ENCODE data around the gene COX14. TPM values are rescaled to one million over a fixed set of nuclear protein-coding genes. Genes with fewer than 3 reads are reported as not detected.

COX14 gene
- total and polyA plus RNA-seq, 10 of the 15 experiments (the other 5 are each of a cell fraction or from before 2014, with no cell fraction given): 44.6 to 361 (median 120) TPM

- TF ChIP-seq MYC (IDR thresholded peaks at IDR 0.05; ENCODE audit: insufficient read depth, insufficient read length, insufficient replicate concordance, low read length, severe bottlenecking): peak; percentile 71
- no peak for TF ChIP-seq KAT2A (conservative IDR thresholded peaks at IDR 0.05; ENCODE audit: control insufficient read depth, low read depth, low read length)
- 0 out of 2 replicates have a peak, but pooled peaks have one; percentile 14 for TF ChIP-seq SREBF2 (IDR thresholded peaks at IDR 0.05; ENCODE audit: low read length)
- TF ChIP-seq CEBPB (IDR thresholded peaks at IDR 0.05; ENCODE audit: borderline replicate concordance in 1 of 2, low read depth in 2 of 2, low read length in 2 of 2): peak in 1 of 2 experiments; percentile 95; a peak in 1 of 4 replicates
- TF ChIP-seq NKRF (conservative IDR thresholded peaks at IDR 0.05): peak; percentile 98
- TF ChIP-seq SMC3 (IDR thresholded peaks at IDR 0.05; ENCODE audit: borderline replicate concordance, low read length): 0 out of 2 replicates have a peak, but pooled peaks have one; percentile 12
- peak; percentile 49; the same call in 1 of the 2 replicates for TF ChIP-seq CBFB (IDR thresholded peaks at IDR 0.05; ENCODE audit: low read depth)
- no peak for TF ChIP-seq EZH2 (IDR thresholded peaks at IDR 0.05; ENCODE audit: borderline replicate concordance, control insufficient read depth, low read depth, low read length)
- no peak for TF ChIP-seq JUNB (IDR thresholded peaks at IDR 0.05)
- TF ChIP-seq FOS (IDR thresholded peaks at IDR 0.05; ENCODE audit: borderline replicate concordance, extremely low read depth, insufficient read length): peak; percentile 36
- TF ChIP-seq CHD1 (IDR thresholded peaks at IDR 0.05; ENCODE audit: low read depth, low read length): no peak
- peak; percentile 92 for TF ChIP-seq GABPA (IDR thresholded peaks at IDR 0.05; ENCODE audit: low read depth)
- TF ChIP-seq, protein P1, sequence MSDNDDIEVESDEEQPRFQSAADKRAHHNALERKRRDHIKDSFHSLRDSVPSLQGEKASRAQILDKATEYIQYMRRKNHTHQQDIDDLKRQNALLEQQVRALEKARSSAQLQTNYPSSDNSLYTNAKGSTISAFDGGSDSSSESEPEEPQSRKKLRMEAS (IDR thresholded peaks at IDR 0.05; ENCODE audit: low read depth, low read length): peak; percentile 92
- no peak for TF ChIP-seq ZNF592 (IDR thresholded peaks at IDR 0.05)
- TF ChIP-seq TBL1XR1 (IDR thresholded peaks at IDR 0.05; ENCODE audit: low read depth, low read length): no peak
- peak; percentile 92 for TF ChIP-seq TAF1 (IDR thresholded peaks at IDR 0.05; ENCODE audit: borderline replicate concordance, low read depth, low read length)
- no peak for TF ChIP-seq ZBTB4 (CRISPR knock-in tag; IDR thresholded peaks at IDR 0.05)
Measured at GRCh38 chr12:50111693-50112455, at the start of gene COX14 (continued).
